NT2/D1 (cell line): ENCODE measurements around the gene SLC19A1.
A peak's percentile ranks its signal among the peaks of the same experiment; 100 is the strongest.

Experiments
- DNase-seq: peaks from one replicate; pipeline ENCODE4 v3.0.0-alpha.2; 2011; ENCODE audit warnings: low read depth, low spot score
- H3K27me3 ChIP-seq: 2 replicates; pipeline ENCODE4 v1.6.0; 2011; ENCODE audit warnings: mild to moderate bottlenecking; ENCODE audit not compliant: insufficient read length, insufficient read depth
- H3K36me3 ChIP-seq: 2 replicates; pipeline ENCODE4 v1.6.1; 2011; ENCODE audit warnings: mild to moderate bottlenecking, low read length, mixed read lengths; ENCODE audit not compliant: insufficient read depth, insufficient read length
- H3K4me1 ChIP-seq: 2 replicates; pipeline ENCODE4 v1.5.1; 2011; ENCODE audit not compliant: insufficient read depth, insufficient read length
- H3K4me3 ChIP-seq: 2 replicates; pipeline ENCODE4 v1.5.1; 2011; ENCODE audit warnings: low read depth; ENCODE audit not compliant: insufficient read length
- H3K9ac ChIP-seq: 2 replicates; pipeline ENCODE4 v1.6.0; 2011; ENCODE audit warnings: low read depth; ENCODE audit not compliant: insufficient read length
- H3K9me3 ChIP-seq: 2 replicates; pipeline ENCODE4 v1.5.1; 2011; ENCODE audit warnings: mild to moderate bottlenecking, low read length; ENCODE audit not compliant: insufficient read depth
- SUZ12 ChIP-seq: IDR thresholded peaks from 2 replicates; pipeline ENCODE4 v1.6.1; 2011; ENCODE audit not compliant: insufficient read length, insufficient read depth; ENCODE audit errors: extremely low read depth
- YY1 ChIP-seq: IDR thresholded peaks from 2 replicates; pipeline ENCODE4 v1.6.1; 2011; ENCODE audit not compliant: insufficient read length, insufficient read depth
- ZNF274 ChIP-seq: IDR thresholded peaks from 2 replicates; pipeline ENCODE4 v1.6.1; 2011; ENCODE audit warnings: mild to moderate bottlenecking, low read depth, low read length

Gene SLC19A1

DNA sequence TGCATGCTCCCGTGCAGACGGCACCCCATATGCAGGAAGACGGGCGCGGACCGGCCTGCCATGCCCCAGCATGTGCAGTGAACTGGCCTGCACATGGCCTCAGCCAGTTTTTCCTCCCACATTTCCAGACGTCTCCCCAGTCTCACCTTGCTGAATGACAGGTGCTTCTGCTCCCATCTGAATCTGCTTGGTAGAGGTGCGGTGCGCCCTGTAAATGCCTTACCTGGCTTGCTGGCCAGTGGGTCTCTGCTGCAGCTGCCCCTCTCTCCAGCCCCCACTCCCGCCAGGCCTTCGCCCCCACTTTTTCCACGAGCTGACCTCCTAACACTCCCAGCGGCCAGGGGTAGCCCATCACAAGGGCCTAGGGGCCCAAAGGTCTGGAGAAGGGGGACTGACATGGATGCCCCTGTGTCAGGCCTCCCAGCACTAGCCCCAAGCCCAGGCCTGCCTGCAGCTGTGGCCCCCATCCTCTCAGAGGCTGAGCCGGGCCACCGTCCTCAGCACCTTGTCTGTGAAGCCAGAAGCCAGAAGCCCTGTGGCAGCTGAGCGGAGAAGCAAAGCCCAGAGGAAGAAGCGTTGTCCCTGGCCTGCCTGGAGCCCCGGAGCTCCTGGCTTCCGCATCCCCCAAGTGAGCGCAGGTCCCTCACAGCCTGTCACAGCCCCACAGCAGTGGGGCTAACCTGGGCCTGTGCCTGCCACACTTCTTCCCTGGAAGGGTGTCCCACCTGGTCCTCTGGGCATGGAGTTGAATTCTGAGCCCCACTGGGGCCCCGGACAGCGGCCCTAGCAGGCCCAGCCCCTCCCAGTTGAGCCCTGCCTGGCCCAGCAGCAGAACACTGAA lies 3.7 kb upstream of the SLC19A1 start:
- Histone ChIP-seq H3K9ac (no peak overlapping the region), H3K4me3 (no peak overlapping the region), H3K9me3 (peaks cover 6% of the 10 kb centered on the region; the same call in 1 of the 2 replicates), H3K4me1 (peaks cover 28% of the 10 kb centered on the region), H3K36me3 (no peaks in the 10 kb centered on the region), H3K27me3 (peaks cover 11% of the 10 kb centered on the region)
- TF ChIP-seq ZNF274 (no peak), SUZ12 (no peak), YY1 (no peak)
- no peak for DNase-seq

GRCh38 chr21:45545236-45545570 lies 3.0 kb upstream of the SLC19A1 start:
- H3K27me3 ChIP-seq = peaks cover 11% of the 10 kb centered on the region

DNA sequence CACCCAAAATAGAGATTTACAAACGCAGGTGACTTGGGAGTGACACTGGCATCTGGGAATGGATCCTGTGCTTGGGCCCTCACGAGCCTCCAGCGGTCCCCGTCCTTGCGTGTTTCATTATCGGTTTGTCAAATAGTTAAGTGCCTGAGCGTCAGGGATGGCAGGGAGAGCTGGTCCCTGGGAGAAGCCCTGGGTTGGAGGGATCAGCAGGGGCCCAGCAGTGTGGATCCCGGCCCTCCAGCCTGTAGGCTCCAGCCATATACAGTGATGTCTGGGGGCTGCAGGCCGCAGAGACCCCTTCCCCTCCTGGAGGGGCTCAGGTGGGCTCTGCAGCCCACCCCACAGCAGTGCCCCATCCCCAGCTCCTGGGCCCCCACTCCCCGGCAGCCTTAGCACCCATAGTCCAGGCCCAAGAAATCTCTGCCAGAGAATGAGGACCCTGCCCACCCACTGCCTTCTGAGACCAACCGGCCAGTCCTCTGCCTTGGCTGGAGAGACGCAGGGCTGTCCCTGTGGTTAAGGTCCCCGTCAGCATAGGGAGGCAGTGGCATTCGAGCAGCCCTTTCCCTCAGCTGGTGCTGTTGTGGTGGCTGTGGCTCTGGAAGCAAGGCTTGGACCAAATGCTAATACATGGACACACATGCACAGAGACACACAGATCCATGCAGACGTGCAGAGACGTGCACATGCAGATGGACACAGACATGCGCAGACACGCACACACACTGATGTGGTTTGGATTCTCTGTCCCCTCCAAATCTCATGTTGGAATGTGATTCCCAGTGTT lies 2.4 kb upstream of the SLC19A1 start:
- no peak for DNase-seq
- H3K4me3 ChIP-seq = no peak overlapping the region
- H3K27me3 ChIP-seq = peaks cover 12% of the 10 kb centered on the region
- peaks cover 6% of the 10 kb centered on the region; the same call in 1 of the 2 replicates for H3K9me3 ChIP-seq
- TF ChIP-seq ZNF274 (no peak), YY1 (no peak), SUZ12 (no peak)
- H3K4me1 ChIP-seq = peaks cover 18% of the 10 kb centered on the region
- H3K36me3 ChIP-seq = peaks cover 9% of the 10 kb centered on the region
- no peak overlapping the region for H3K9ac ChIP-seq

More at GRCh38 chr21:45545236-45545570, 3.0 kb upstream of the SLC19A1 start:
- no peak overlapping the region for H3K4me3 ChIP-seq
- H3K9ac ChIP-seq = no peak overlapping the region
- peaks cover 23% of the 10 kb centered on the region for H3K4me1 ChIP-seq
- H3K9me3 ChIP-seq = peaks cover 6% of the 10 kb centered on the region; the same call in 1 of the 2 replicates
- no peak for TF ChIP-seq YY1
- TF ChIP-seq ZNF274 = no peak
- no peak for TF ChIP-seq SUZ12
- no peak for DNase-seq
- peaks cover 6% of the 10 kb centered on the region for H3K36me3 ChIP-seq

- Histone ChIP-seq H3K36me3 (peaks cover 10% of the 10 kb centered on the region), H3K27me3 (peaks cover 12% of the 10 kb centered on the region), H3K9ac (peak overlapping the region; percentile 77), H3K4me3 (no peak overlapping the region), H3K4me1 (peaks cover 18% of the 10 kb centered on the region), H3K9me3 (peaks cover 6% of the 10 kb centered on the region; the same call in 1 of the 2 replicates)
- DNase-seq = no peak
- no peak for TF ChIP-seq YY1
- no peak for TF ChIP-seq SUZ12
- TF ChIP-seq ZNF274 = no peak
Measured at GRCh38 chr21:45543710-45544448, 1.6 kb upstream of the SLC19A1 start.

- no peak for TF ChIP-seq SUZ12
- no peak for TF ChIP-seq YY1
- TF ChIP-seq ZNF274 = no peak
- DNase-seq = no peak
- Histone ChIP-seq H3K36me3 (peaks cover 15% of the 10 kb centered on the region), H3K9ac (peak overlapping the region; percentile 77), H3K9me3 (peaks cover 6% of the 10 kb centered on the region; the same call in 1 of the 2 replicates), H3K4me1 (peaks cover 18% of the 10 kb centered on the region), H3K4me3 (peak overlapping the region; percentile 66), H3K27me3 (peaks cover 12% of the 10 kb centered on the region)
Measured at GRCh38 chr21:45543371-45543709, 1.1 kb upstream of the SLC19A1 start.

GRCh38 chr21:45542667-45543370 lies 579 bp upstream of the SLC19A1 start:
- H3K9ac ChIP-seq = peak overlapping the region; percentile 77
- H3K9me3 ChIP-seq = peaks cover 6% of the 10 kb centered on the region; the same call in 1 of the 2 replicates
- no peak for TF ChIP-seq ZNF274
- TF ChIP-seq SUZ12 = no peak
- no peak for TF ChIP-seq YY1
- peak overlapping the region; percentile 66 for H3K4me3 ChIP-seq
- H3K36me3 ChIP-seq = peaks cover 17% of the 10 kb centered on the region
- H3K4me1 ChIP-seq = peaks cover 18% of the 10 kb centered on the region
- peaks cover 12% of the 10 kb centered on the region for H3K27me3 ChIP-seq
- no peak for DNase-seq
